HG03521 (cell line): ENCODE results near the gene MISFA.
"Not testable (repeated sequence)": the region's sequence is repeated elsewhere in the genome, so short reads cannot be mapped to it uniquely, and the experiment has no call there.

Source experiments
- ATAC-seq: cut with Tn5 transposase; IDR thresholded peaks from one replicate; pipeline ENCODE4 v1.9.1; 2021; ENCODE audit warnings: mild to moderate bottlenecking, moderate library complexity; ENCODE audit not compliant: unreplicated experiment

The MISFA gene

GRCh38 chr11:18599739-18600230 is at the start of gene MISFA:
Gene MISFA, plus strand, starts transcription at chr11:18599789. Its CDS starts 140 bp downstream, at chr11:18599929.
- no peak for ATAC-seq

- no peak for ATAC-seq
Measured at GRCh38 chr11:18563090-18563730, 36.4 kb upstream of the MISFA start.

GRCh38 chr11:18564149-18564548 is 35.4 kb upstream of the MISFA start:
- ATAC-seq: no peak

- no peak for ATAC-seq
Measured at GRCh38 chr11:18566406-18566805, 33.2 kb upstream of the MISFA start.

- ATAC-seq: no peak
Measured at GRCh38 chr11:18567081-18567480, 32.5 kb upstream of the MISFA start.

GRCh38 chr11:18575361-18575760 is 24.2 kb upstream of the MISFA start:
- no peak for ATAC-seq

GRCh38 chr11:18578975-18579598 is 20.5 kb upstream of the MISFA start:
- peak; percentile 45 for ATAC-seq

GRCh38 chr11:18580113-18580766 is 19.3 kb upstream of the MISFA start:
- no peak for ATAC-seq

- no peak for ATAC-seq
Measured at GRCh38 chr11:18581825-18582224, 17.8 kb upstream of the MISFA start.

- ATAC-seq: peak; percentile 61
Measured at GRCh38 chr11:18588297-18589252, 11.0 kb upstream of the MISFA start, which contains the start of gene UEVLD. Gene UEVLD, minus strand, starts transcription at chr11:18588734. Its CDS starts 80 bp downstream, at chr11:18588654.

- no peak for ATAC-seq
Measured at GRCh38 chr11:18590571-18590970, 9.0 kb upstream of the MISFA start.

GRCh38 chr11:18594088-18594487 is 5.5 kb upstream of the MISFA start:
- not testable (repeated sequence) for ATAC-seq

GRCh38 chr11:18594999-18595749 is 4.4 kb upstream of the MISFA start:
- no peak for ATAC-seq

- ATAC-seq: no peak
Measured at GRCh38 chr11:18600915-18601569, 1.5 kb downstream of the MISFA start.

- ATAC-seq: no peak
Measured at GRCh38 chr11:18608376-18608775, 8.8 kb downstream of the MISFA start.

- no peak for ATAC-seq
Measured at GRCh38 chr11:18611196-18611595, 11.6 kb downstream of the MISFA start.

- ATAC-seq: no peak
Measured at GRCh38 chr11:18612394-18612793, 12.8 kb downstream of the MISFA start.

GRCh38 chr11:18614667-18615066 is 15.1 kb downstream of the MISFA start:
- no peak for ATAC-seq

GRCh38 chr11:18615628-18616392 is 16.2 kb downstream of the MISFA start:
- peak; percentile 82 for ATAC-seq
